ENCODE measurements around the gene ST8SIA6.
A peak's percentile ranks its signal among the peaks of the same experiment; 100 is the strongest.

The ST8SIA6 gene

GRCh38 chr10:17385066-17385465 lies 69.3 kb downstream of the ST8SIA6 start:
- DNase-seq (ENCODE audit: low read depth in 3 of 3) = no peak

- DNase-seq (ENCODE audit: low read depth in 3 of 3) = no peak
Measured at GRCh38 chr10:17383801-17384555, 70.4 kb downstream of the ST8SIA6 start.

- DNase-seq (ENCODE audit: low read depth in 3 of 3) = no peak
Measured at GRCh38 chr10:17381502-17382142, 72.8 kb downstream of the ST8SIA6 start.

GRCh38 chr10:17380888-17381287 lies 73.5 kb downstream of the ST8SIA6 start:
- no peak for DNase-seq (ENCODE audit: low read depth in 3 of 3)

- DNase-seq (ENCODE audit: low read depth in 3 of 3) = no peak
Measured at GRCh38 chr10:17380016-17380415, 74.4 kb downstream of the ST8SIA6 start.

- DNase-seq (ENCODE audit: low read depth in 3 of 3) = no peak
Measured at GRCh38 chr10:17379151-17379690, 75.2 kb downstream of the ST8SIA6 start.

- peak in 2 of 3 donors; percentile 11 to 19 for DNase-seq (ENCODE audit: low read depth in 3 of 3)
Measured at GRCh38 chr10:17375936-17376584, 78.3 kb downstream of the ST8SIA6 start.

GRCh38 chr10:17368708-17369272 lies 85.6 kb downstream of the ST8SIA6 start:
- no peak for DNase-seq (ENCODE audit: low read depth in 3 of 3)

- no peak for DNase-seq (ENCODE audit: low read depth in 3 of 3)
Measured at GRCh38 chr10:17366705-17367104, 87.7 kb downstream of the ST8SIA6 start.

GRCh38 chr10:17365402-17365801 lies 89.0 kb downstream of the ST8SIA6 start:
- no peak for DNase-seq (ENCODE audit: low read depth in 3 of 3)

GRCh38 chr10:17358461-17358860 lies 95.9 kb downstream of the ST8SIA6 start:
- no peak for DNase-seq (ENCODE audit: low read depth in 3 of 3)

GRCh38 chr10:17357781-17358180 lies 96.6 kb downstream of the ST8SIA6 start:
- no peak for DNase-seq (ENCODE audit: low read depth in 3 of 3)

GRCh38 chr10:17356820-17357219 lies 97.6 kb downstream of the ST8SIA6 start:
- DNase-seq (ENCODE audit: low read depth in 3 of 3) = no peak

GRCh38 chr10:17354781-17355180 lies 99.6 kb downstream of the ST8SIA6 start:
- DNase-seq (ENCODE audit: low read depth in 3 of 3) = no peak

GRCh38 chr10:17353568-17354300 lies 100.7 kb downstream of the ST8SIA6 start:
- no peak for DNase-seq (ENCODE audit: low read depth in 3 of 3)

GRCh38 chr10:17352583-17352982 lies 101.8 kb downstream of the ST8SIA6 start:
- DNase-seq (ENCODE audit: low read depth in 3 of 3) = no peak

- no peak for DNase-seq (ENCODE audit: low read depth in 3 of 3)
Measured at GRCh38 chr10:17351506-17351905, 102.9 kb downstream of the ST8SIA6 start.

GRCh38 chr10:17349717-17350116 lies 104.7 kb downstream of the ST8SIA6 start:
- no peak for DNase-seq (ENCODE audit: low read depth in 3 of 3)

GRCh38 chr10:17348501-17349349 lies 105.7 kb downstream of the ST8SIA6 start:
- DNase-seq (ENCODE audit: low read depth in 3 of 3) = no peak

- no peak for DNase-seq (ENCODE audit: low read depth in 3 of 3)
Measured at GRCh38 chr10:17348011-17348500, 106.3 kb downstream of the ST8SIA6 start.

All from stimulated activated CD4-positive, alpha-beta T cell treated with anti-CD3 and anti-CD28 coated beads, TNF-alpha, amount 100 ng/mL, for 48 hours (primary cell).